ENCODE data around the gene NUB1. TPM values are rescaled to one million over a fixed set of nuclear protein-coding genes. Genes with fewer than 3 reads are reported as not detected.
"Not testable (repeated sequence)": the region's sequence is repeated elsewhere in the genome, so short reads cannot be mapped to it uniquely, and the experiment has no call there.

NUB1 gene, protein sequence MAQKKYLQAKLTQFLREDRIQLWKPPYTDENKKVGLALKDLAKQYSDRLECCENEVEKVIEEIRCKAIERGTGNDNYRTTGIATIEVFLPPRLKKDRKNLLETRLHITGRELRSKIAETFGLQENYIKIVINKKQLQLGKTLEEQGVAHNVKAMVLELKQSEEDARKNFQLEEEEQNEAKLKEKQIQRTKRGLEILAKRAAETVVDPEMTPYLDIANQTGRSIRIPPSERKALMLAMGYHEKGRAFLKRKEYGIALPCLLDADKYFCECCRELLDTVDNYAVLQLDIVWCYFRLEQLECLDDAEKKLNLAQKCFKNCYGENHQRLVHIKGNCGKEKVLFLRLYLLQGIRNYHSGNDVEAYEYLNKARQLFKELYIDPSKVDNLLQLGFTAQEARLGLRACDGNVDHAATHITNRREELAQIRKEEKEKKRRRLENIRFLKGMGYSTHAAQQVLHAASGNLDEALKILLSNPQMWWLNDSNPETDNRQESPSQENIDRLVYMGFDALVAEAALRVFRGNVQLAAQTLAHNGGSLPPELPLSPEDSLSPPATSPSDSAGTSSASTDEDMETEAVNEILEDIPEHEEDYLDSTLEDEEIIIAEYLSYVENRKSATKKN
- polyA plus RNA-seq (2013, experiment 1 of 2): 32.3 TPM
- polyA plus RNA-seq (2013, experiment 2 of 2): 38.8 TPM

GRCh38 chr7:151341357-151342101 is at the start of gene NUB1:
Gene NUB1, plus strand, starts transcription at chr7:151341812. Its CDS starts 3,538 bp downstream, at chr7:151345350.
- Histone ChIP-seq H3K4me3 (ENCODE audit: low read length) (peak within 1 kb of the TSS; percentile 96), H3K9me3 (ENCODE audit: insufficient read depth, low read depth, low read length) (no peaks in the 10 kb centered on the region), H3K9ac (ENCODE audit: low read depth, low read length) (peak within 1 kb of the TSS; percentile 81), H3K27me3 (ENCODE audit: insufficient read depth, low read length) (no peaks in the 10 kb centered on the region), H3K4me1 (ENCODE audit: insufficient read depth, low read length) (peaks cover 4% of the 10 kb centered on the region; the same call in 1 of the 2 replicates), H3K36me3 (ENCODE audit: insufficient read depth, low read length) (peaks cover 18% of the 10 kb centered on the region), H3K27ac (ENCODE audit: low read depth, low read length) (peak within 1 kb of the TSS; percentile 76)
- WGBS: 3% methylated on average over 72 of the region's 72 CpGs

GRCh38 chr7:151292850-151293249 is 48.8 kb upstream of the NUB1 start:
- Histone ChIP-seq H3K27ac (ENCODE audit: low read depth, low read length) (no peak overlapping the region), H3K9me3 (ENCODE audit: insufficient read depth, low read depth, low read length) (peaks cover 4% of the 10 kb centered on the region; the same call in 1 of the 2 replicates), H3K4me3 (ENCODE audit: low read length) (no peak overlapping the region), H3K27me3 (ENCODE audit: insufficient read depth, low read length) (peaks cover 13% of the 10 kb centered on the region; the same call in 1 of the 2 replicates), H3K36me3 (ENCODE audit: insufficient read depth, low read length) (no peaks in the 10 kb centered on the region), H3K9ac (ENCODE audit: low read depth, low read length) (no peak overlapping the region), H3K4me1 (ENCODE audit: insufficient read depth, low read length) (no peaks in the 10 kb centered on the region)
- WGBS: 97% methylated on average over 3 of the region's 3 CpGs

GRCh38 chr7:151296202-151296992 is 45.2 kb upstream of the NUB1 start:
- Histone ChIP-seq H3K36me3 (ENCODE audit: insufficient read depth, low read length) (no peaks in the 10 kb centered on the region), H3K27me3 (ENCODE audit: insufficient read depth, low read length) (peaks cover 24% of the 10 kb centered on the region; the same call in 1 of the 2 replicates), H3K9ac (ENCODE audit: low read depth, low read length) (no peak overlapping the region), H3K27ac (ENCODE audit: low read depth, low read length) (no peak overlapping the region), H3K9me3 (ENCODE audit: insufficient read depth, low read depth, low read length) (peaks cover 4% of the 10 kb centered on the region; the same call in 1 of the 2 replicates), H3K4me3 (ENCODE audit: low read length) (no peak overlapping the region), H3K4me1 (ENCODE audit: insufficient read depth, low read length) (no peaks in the 10 kb centered on the region)
- WGBS: 91% methylated on average over 2 of the region's 3 CpGs

DNA sequence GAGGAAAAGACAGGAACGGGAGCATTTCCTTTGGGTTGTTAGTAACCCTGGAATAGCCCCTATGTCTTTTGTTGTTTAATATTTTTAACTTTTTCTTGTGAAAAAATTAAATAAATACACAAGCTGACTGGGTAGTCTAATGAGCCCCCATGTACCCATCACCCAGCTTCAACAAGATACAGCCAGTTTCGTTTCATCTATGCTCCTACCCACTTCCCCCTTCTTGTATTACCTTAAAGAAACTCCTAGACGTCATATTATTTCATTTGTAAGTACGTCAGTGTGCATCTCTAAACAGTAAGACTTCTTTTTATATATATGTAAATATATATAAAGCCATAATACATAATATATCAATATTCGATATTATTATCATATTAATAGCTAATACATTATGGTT is 42.8 kb upstream of the NUB1 start:
- no peaks in the 10 kb centered on the region for H3K36me3 ChIP-seq (ENCODE audit: insufficient read depth, low read length)
- H3K9me3 ChIP-seq (ENCODE audit: insufficient read depth, low read depth, low read length): peaks cover 4% of the 10 kb centered on the region; the same call in 1 of the 2 replicates
- H3K27ac ChIP-seq (ENCODE audit: low read depth, low read length): no peak overlapping the region
- 84% methylated on average over 3 of the region's 5 CpGs for WGBS
- H3K27me3 ChIP-seq (ENCODE audit: insufficient read depth, low read length): peaks cover 46% of the 10 kb centered on the region
- no peak overlapping the region for H3K4me3 ChIP-seq (ENCODE audit: low read length)
- H3K9ac ChIP-seq (ENCODE audit: low read depth, low read length): no peak overlapping the region
- no peaks in the 10 kb centered on the region for H3K4me1 ChIP-seq (ENCODE audit: insufficient read depth, low read length)

DNA sequence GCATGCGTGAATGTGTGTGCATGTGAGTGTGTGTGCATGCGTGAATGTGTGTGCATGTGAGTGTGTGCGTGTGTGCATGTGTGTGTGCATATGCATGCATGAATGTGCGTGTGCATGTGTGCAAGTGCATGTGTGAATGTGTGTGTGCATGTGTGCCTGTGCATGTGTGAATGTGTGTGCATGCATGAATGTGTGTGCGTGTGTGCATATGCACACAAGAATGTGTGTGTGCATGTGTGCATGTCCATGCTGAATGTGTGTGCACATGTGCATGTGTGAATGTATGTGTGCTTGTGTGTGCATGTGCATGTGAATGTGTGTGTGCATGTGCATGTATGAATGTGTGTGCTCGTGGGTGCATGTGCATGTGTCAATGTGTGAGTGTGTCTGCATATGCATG is 42.1 kb upstream of the NUB1 start:
- peaks cover 39% of the 10 kb centered on the region for H3K27me3 ChIP-seq (ENCODE audit: insufficient read depth, low read length)
- no peaks in the 10 kb centered on the region for H3K36me3 ChIP-seq (ENCODE audit: insufficient read depth, low read length)
- WGBS: 92% methylated on average over 6 of the region's 6 CpGs
- H3K4me1 ChIP-seq (ENCODE audit: insufficient read depth, low read length): no peaks in the 10 kb centered on the region
- H3K27ac ChIP-seq (ENCODE audit: low read depth, low read length): no peak overlapping the region
- no peak overlapping the region for H3K4me3 ChIP-seq (ENCODE audit: low read length)
- H3K9me3 ChIP-seq (ENCODE audit: insufficient read depth, low read depth, low read length): peaks cover 4% of the 10 kb centered on the region; the same call in 1 of the 2 replicates
- H3K9ac ChIP-seq (ENCODE audit: low read depth, low read length): no peak overlapping the region

GRCh38 chr7:151299940-151300645 is 41.5 kb upstream of the NUB1 start:
- no peak overlapping the region for H3K9ac ChIP-seq (ENCODE audit: low read depth, low read length)
- H3K27me3 ChIP-seq (ENCODE audit: insufficient read depth, low read length): peaks cover 35% of the 10 kb centered on the region
- no peaks in the 10 kb centered on the region for H3K4me1 ChIP-seq (ENCODE audit: insufficient read depth, low read length)
- no peaks in the 10 kb centered on the region for H3K36me3 ChIP-seq (ENCODE audit: insufficient read depth, low read length)
- WGBS: 91% methylated on average over 7 of the region's 7 CpGs
- no peak overlapping the region for H3K27ac ChIP-seq (ENCODE audit: low read depth, low read length)
- H3K4me3 ChIP-seq (ENCODE audit: low read length): no peak overlapping the region
- H3K9me3 ChIP-seq (ENCODE audit: insufficient read depth, low read depth, low read length): peaks cover 4% of the 10 kb centered on the region; the same call in 1 of the 2 replicates

GRCh38 chr7:151301471-151302462 is 39.8 kb upstream of the NUB1 start:
- H3K27me3 ChIP-seq (ENCODE audit: insufficient read depth, low read length): peaks cover 34% of the 10 kb centered on the region
- H3K4me3 ChIP-seq (ENCODE audit: low read length): no peak overlapping the region
- no peak overlapping the region for H3K27ac ChIP-seq (ENCODE audit: low read depth, low read length)
- no peaks in the 10 kb centered on the region for H3K36me3 ChIP-seq (ENCODE audit: insufficient read depth, low read length)
- no peaks in the 10 kb centered on the region for H3K4me1 ChIP-seq (ENCODE audit: insufficient read depth, low read length)
- H3K9ac ChIP-seq (ENCODE audit: low read depth, low read length): no peak overlapping the region
- 87% methylated on average over 20 of the region's 20 CpGs for WGBS
- H3K9me3 ChIP-seq (ENCODE audit: insufficient read depth, low read depth, low read length): peaks cover under 1% of the 10 kb centered on the region; the same call in 1 of the 2 replicates

- not testable (repeated sequence) for H3K9ac ChIP-seq (ENCODE audit: low read depth, low read length); H3K4me1 ChIP-seq (ENCODE audit: insufficient read depth, low read length); H3K36me3 ChIP-seq (ENCODE audit: insufficient read depth, low read length); H3K9me3 ChIP-seq (ENCODE audit: insufficient read depth, low read depth, low read length); H3K27ac ChIP-seq (ENCODE audit: low read depth, low read length)
- 0 out of 2 replicates have a peak overlapping the region, but pooled peaks have one; percentile 49 for H3K4me3 ChIP-seq (ENCODE audit: low read length)
- peaks cover 31% of the 10 kb centered on the region for H3K27me3 ChIP-seq (ENCODE audit: insufficient read depth, low read length)
- WGBS: 68% methylated on average over 19 of the region's 19 CpGs
Observed at GRCh38 chr7:151304251-151304650, 37.4 kb upstream of the NUB1 start.

DNA sequence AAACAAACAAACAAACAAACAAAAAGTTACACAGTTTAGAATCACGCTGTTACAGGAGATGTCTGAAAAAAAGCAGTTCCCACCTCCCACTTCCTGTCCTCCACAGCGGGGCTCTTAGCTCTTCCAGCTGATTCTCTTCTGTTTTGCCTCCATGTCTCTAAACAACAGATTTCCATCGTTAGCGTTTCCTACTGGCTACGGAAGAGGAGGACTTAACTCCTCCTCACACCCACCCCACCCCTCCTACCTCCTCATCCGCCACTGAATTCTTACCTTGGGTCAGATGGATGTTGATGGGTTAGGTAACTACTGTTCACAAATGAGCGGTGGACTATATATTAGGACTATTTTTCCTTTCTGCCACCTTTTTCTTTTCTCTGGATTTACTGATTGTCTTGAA is 36.8 kb upstream of the NUB1 start:
- Histone ChIP-seq H3K27ac (ENCODE audit: low read depth, low read length) (no peak overlapping the region), H3K9me3 (ENCODE audit: insufficient read depth, low read depth, low read length) (no peaks in the 10 kb centered on the region), H3K36me3 (ENCODE audit: insufficient read depth, low read length) (no peaks in the 10 kb centered on the region), H3K9ac (ENCODE audit: low read depth, low read length) (peak overlapping the region; percentile 41; the same call in 1 of the 2 replicates), H3K27me3 (ENCODE audit: insufficient read depth, low read length) (peaks cover 31% of the 10 kb centered on the region), H3K4me3 (ENCODE audit: low read length) (peak overlapping the region; percentile 49), H3K4me1 (ENCODE audit: insufficient read depth, low read length) (no peaks in the 10 kb centered on the region)
- under 1% methylated on average over 5 of the region's 7 CpGs for WGBS

All from HUES64 (cell line).